ENCODE measurements around the gene RMI1.
"Not testable (repeated sequence)": the region's sequence is repeated elsewhere in the genome, so short reads cannot be mapped to it uniquely, and the experiment has no call there.

Gene RMI1

DNA sequence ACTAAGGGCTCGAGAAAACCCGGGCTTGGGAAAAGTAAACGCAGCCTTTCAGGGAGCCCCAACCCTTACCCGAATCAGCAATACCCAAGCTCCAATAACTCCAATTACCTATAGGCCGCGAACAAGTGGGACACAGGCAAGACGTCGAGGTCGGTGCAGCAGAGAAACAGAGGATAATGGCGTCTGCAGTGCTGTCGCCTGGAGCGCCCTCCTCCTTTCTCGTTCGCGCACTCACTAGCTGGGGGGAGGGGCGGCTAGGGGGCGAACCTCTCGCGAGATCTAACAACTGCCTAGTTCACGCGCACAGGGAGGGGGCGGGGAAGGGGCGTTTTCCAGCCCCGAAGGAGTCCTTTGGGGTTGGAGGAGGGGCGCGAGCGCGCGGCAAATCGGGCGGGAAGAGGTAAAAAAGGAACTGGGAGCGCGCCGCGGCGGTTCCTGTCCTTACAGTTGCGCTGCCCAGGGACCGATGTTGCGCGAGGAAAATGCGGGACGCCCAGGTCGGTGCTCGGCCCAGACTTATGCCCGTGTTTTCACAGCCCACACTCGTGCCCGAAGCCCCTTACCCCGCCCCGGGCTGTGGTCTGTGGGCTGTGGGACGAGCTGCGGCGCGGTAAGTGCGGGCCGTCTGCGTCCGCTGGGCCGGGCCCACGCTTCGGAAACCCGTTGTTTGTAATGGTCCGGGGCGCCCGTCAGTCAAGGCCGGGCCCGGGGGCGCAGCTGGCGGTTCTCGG lies at the start of gene RMI1:
RMI1 (plus strand) TSS at position 411 of the 731 bp plus-strand sequence. CDS start 20,182 bp downstream, outside the sequence.
- peak within 1 kb of the TSS; percentile 98 for H3K4me3 ChIP-seq
- H3K36me3 ChIP-seq (replicated peaks): peaks cover 47% of the 10 kb centered on the region
- peak; percentile 94 to 100 for DNase-seq (ENCODE audit: low spot score in 2 of 2)
- no peaks in the 10 kb centered on the region for H3K9me3 ChIP-seq
- in situ Hi-C loops (cut with MboI; ENCODE audit: low sequenced_read_pairs): loop anchor here (10.0 kb wide), 1 partner anchor 194 kb away; no protein-coding TSS in a partner anchor
- H3K4me1 ChIP-seq: peaks cover 28% of the 10 kb centered on the region
- no peaks in the 10 kb centered on the region for H3K27me3 ChIP-seq (ENCODE audit: low read depth)

DNA sequence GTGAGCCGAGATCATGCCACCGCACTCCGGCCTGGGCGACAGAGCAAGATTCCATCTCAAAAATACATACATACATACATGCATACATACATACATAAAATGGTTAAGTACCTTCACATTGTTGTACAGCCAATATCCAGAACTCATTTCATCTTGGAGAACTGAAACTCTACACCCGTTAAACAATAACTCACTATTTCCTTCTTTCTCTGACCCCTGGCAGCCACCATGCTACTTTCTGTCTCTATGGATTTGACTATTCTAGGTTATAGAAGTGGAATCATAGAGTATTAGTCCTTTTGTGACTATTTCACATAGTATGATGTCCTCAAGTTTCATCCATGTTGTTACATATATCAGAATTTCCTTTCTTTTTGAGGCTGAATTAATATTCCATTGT lies 49.7 kb upstream of the RMI1 start:
- DNase-seq (ENCODE audit: low spot score in 2 of 2): no peak
- H3K4me1 ChIP-seq: peaks cover 6% of the 10 kb centered on the region
- no peaks in the 10 kb centered on the region for H3K9me3 ChIP-seq
- no peaks in the 10 kb centered on the region for H3K36me3 ChIP-seq (replicated peaks)
- in situ Hi-C loops (cut with MboI; ENCODE audit: low sequenced_read_pairs): no loop called here
- H3K27me3 ChIP-seq (ENCODE audit: low read depth): no peaks in the 10 kb centered on the region
- H3K4me3 ChIP-seq: no peak overlapping the region

DNA sequence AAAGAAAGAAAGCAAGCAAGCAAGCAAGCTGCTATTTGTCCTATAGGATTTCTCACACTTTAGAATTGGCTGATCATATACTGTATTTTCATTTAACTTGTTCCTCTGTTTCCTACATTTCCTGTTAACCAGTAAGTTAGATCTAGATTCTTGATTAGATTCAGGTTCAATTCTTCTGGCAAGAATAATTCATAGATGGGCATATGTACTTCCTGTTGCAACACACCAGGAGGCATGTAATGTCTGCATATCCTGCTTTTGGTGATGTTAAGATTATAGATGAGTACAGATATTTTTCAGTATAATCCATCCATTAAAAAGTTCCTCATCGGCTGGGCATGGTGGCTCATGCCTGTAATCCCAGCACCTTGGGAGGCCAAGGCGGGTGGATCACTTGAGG lies 48.6 kb upstream of the RMI1 start:
- H3K4me3 ChIP-seq: no peak overlapping the region
- peaks cover 6% of the 10 kb centered on the region for H3K4me1 ChIP-seq
- no peaks in the 10 kb centered on the region for H3K36me3 ChIP-seq (replicated peaks)
- no peaks in the 10 kb centered on the region for H3K27me3 ChIP-seq (ENCODE audit: low read depth)
- in situ Hi-C loops (cut with MboI; ENCODE audit: low sequenced_read_pairs): no loop called here
- no peaks in the 10 kb centered on the region for H3K9me3 ChIP-seq
- no peak for DNase-seq (ENCODE audit: low spot score in 2 of 2)

DNA sequence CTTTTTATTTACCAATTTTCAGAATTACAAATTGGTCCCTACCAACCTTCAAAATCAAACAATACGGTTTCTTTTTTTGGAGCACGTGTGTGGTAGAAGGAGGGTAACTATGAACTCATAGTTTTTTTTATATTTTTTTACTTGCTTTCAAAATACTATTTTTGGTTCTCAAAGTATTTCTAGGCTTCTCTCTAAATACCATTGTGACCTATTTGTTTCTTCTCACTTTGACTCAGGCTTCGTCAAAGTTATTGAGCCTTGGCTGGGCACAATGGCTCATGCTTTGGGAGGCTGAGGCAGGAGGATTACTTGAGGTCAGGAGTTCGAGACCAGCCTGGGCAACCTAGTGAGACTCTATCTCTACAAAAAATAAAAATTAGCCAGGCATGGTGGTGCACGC lies 47.8 kb upstream of the RMI1 start:
- in situ Hi-C loops (cut with MboI; ENCODE audit: low sequenced_read_pairs): no loop called here
- no peak overlapping the region for H3K4me3 ChIP-seq
- H3K9me3 ChIP-seq: no peaks in the 10 kb centered on the region
- no peaks in the 10 kb centered on the region for H3K27me3 ChIP-seq (ENCODE audit: low read depth)
- DNase-seq (ENCODE audit: low spot score in 2 of 2): no peak
- H3K4me1 ChIP-seq: peaks cover 6% of the 10 kb centered on the region
- no peaks in the 10 kb centered on the region for H3K36me3 ChIP-seq (replicated peaks)

DNA sequence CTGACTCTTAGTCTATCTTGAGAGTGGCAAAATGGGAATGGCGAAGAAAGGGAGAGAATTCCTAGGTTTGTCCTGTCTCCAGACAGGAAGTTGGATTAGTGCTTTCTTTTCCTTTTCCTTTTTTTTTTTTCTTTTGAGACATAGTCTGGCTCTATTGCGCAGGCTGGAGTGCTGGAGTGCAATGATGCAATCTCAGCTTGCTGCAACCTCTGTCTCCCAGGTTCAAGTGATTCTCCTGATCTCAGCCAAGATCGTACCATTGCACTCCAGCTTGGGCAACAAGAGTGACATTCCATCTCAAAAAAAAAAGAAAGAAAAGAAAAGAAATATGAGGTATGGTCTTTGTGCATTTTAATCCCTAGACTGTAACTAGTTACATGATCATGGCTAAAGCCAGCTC lies 46.8 kb upstream of the RMI1 start:
- Histone ChIP-seq H3K27me3 (ENCODE audit: low read depth) (no peaks in the 10 kb centered on the region), H3K9me3 (no peaks in the 10 kb centered on the region), H3K4me1 (peaks cover 6% of the 10 kb centered on the region), H3K4me3 (no peak overlapping the region), H3K36me3 (replicated peaks) (no peaks in the 10 kb centered on the region)
- DNase-seq (ENCODE audit: low spot score in 2 of 2): no peak
- in situ Hi-C loops (cut with MboI; ENCODE audit: low sequenced_read_pairs): no loop called here

DNA sequence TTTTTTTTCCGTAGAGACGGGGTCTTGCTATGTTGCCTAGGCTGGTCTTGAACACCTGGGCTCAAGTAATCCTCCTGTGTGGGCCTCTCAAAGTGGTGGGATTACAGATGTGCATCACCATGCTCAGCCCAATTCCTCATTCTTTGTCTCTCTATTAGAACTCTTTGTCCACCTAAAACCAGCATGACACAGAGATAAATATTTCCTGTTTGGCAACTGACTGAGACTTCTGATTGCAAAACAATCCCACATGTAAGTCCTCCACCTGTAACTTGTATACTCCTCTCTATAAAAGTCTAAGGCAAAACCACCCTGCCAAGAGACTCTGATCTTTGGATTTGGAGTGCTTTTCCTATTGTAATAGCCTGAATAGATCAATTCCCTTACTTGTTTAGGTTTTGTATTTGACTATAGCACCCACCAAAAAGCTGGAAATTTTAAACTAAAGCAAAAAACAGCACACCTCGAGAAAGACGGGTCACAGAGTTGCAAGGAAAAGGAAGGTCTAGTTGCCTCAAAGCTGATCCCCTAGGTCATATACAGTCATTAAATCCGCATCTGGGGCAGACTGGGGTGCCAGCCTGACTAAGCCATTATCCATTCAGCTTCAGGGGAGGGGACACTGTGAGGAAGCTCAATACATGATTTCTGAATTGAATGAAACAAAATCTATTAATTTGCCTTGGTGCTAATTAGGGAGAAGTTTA lies 45.9 kb upstream of the RMI1 start:
- Histone ChIP-seq H3K9me3 (no peaks in the 10 kb centered on the region), H3K4me1 (peaks cover 6% of the 10 kb centered on the region), H3K4me3 (no peak overlapping the region), H3K36me3 (replicated peaks) (no peaks in the 10 kb centered on the region), H3K27me3 (ENCODE audit: low read depth) (no peaks in the 10 kb centered on the region)
- no peak for DNase-seq (ENCODE audit: low spot score in 2 of 2)
- in situ Hi-C loops (cut with MboI; ENCODE audit: low sequenced_read_pairs): loop anchor here (5.0 kb wide), 2 partner anchors 328 to 383 kb away; no protein-coding TSS in a partner anchor

DNA sequence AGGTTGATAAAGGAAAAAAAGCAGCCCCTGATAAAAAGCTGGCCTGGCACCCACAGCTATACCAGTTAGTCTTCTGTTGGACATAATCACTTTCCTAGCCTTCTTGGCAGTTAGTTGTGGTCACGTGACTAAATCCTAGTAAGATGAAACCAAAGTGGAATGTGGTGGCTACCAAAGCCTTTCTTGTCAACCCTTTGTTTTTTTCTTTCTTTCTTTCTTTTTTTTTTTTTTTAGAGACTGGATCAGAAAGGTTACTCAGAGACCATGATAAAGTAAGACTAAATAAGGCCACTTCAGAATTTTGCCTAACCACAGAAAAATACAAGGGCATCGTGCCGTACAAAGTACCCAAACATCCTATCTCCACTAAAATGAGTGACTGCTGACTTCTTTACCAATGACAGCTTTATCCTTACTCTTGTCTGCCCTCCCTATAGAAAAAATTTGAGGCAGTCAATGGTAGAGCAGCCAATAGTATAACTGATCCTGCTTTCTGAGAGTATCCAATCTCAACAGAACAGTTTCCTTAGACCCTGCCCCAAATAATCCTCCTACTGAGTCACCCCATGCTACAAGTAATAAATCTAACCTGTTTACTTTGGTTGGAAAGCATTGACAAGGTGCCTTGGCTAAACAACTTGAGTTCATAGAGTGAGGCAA lies 45.2 kb upstream of the RMI1 start:
- H3K4me1 ChIP-seq: peaks cover 6% of the 10 kb centered on the region
- no peak overlapping the region for H3K4me3 ChIP-seq
- in situ Hi-C loops (cut with MboI; ENCODE audit: low sequenced_read_pairs): loop anchor here (5.0 kb wide), 2 partner anchors 327 to 382 kb away; no protein-coding TSS in a partner anchor
- H3K27me3 ChIP-seq (ENCODE audit: low read depth): no peaks in the 10 kb centered on the region
- H3K36me3 ChIP-seq (replicated peaks): no peaks in the 10 kb centered on the region
- peak in 1 of 2 experiments; percentile 62 for DNase-seq (ENCODE audit: low spot score in 2 of 2)
- no peaks in the 10 kb centered on the region for H3K9me3 ChIP-seq

DNA sequence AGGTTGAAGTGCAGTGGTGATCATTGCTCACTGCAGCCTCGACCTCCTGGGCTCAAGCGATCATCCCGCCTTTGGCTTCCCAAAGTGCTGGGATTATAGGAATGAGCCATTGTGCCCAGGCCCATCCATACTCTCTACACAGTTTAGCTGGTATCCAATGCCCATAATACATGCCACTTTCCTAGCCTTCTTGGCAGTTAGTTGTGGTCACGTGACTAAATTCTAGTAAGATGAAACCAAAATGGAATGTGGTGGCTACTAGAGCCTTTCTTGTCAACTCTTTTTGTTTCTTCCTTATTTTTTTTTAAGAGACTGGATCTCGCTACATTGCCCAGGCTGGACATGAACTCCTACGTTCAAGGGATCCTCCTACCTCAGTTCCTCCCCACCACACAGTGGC lies 44.1 kb upstream of the RMI1 start:
- no peaks in the 10 kb centered on the region for H3K36me3 ChIP-seq (replicated peaks)
- DNase-seq (ENCODE audit: low spot score in 2 of 2): no peak
- no peaks in the 10 kb centered on the region for H3K9me3 ChIP-seq
- peaks cover 6% of the 10 kb centered on the region for H3K4me1 ChIP-seq
- in situ Hi-C loops (cut with MboI; ENCODE audit: low sequenced_read_pairs): loop anchor here (5.0 kb wide), 2 partner anchors 326 to 381 kb away; no protein-coding TSS in a partner anchor
- H3K27me3 ChIP-seq (ENCODE audit: low read depth): no peaks in the 10 kb centered on the region
- no peak overlapping the region for H3K4me3 ChIP-seq

DNA sequence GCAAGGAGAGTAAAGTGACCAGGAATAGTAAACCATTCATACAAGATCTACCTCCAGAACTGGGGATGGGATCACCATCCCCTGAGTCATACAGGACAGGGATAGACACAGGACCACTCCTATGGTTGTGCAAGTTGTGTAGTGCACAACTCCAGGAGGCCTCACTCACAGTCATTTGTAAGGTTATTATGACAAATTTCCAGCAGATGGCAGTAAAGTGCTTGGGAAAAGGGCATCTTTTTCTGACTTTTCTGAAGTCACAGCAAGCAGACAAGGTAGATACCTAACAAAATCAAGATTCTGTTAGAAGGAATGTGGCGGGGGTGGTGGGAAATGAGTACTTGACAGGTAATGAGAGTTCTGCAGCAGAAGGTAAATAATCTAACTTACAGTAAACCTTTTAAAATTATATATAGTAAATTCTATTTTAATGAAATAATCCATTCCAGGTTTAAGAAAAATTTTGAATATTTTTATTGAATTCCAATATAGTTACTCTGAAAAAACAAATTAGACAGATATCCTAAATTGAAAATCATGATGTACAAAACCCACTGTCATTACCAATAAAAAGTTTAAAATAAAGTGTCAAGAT lies 42.6 kb upstream of the RMI1 start:
- Histone ChIP-seq H3K27me3 (ENCODE audit: low read depth) (no peaks in the 10 kb centered on the region), H3K4me3 (no peak overlapping the region), H3K4me1 (peaks cover 6% of the 10 kb centered on the region), H3K9me3 (no peaks in the 10 kb centered on the region), H3K36me3 (replicated peaks) (no peaks in the 10 kb centered on the region)
- peak; percentile 35 to 66 for DNase-seq (ENCODE audit: low spot score in 2 of 2)
- in situ Hi-C loops (cut with MboI; ENCODE audit: low sequenced_read_pairs): loop anchor here (5.0 kb wide), 2 partner anchors 324 to 379 kb away; no protein-coding TSS in a partner anchor

DNA sequence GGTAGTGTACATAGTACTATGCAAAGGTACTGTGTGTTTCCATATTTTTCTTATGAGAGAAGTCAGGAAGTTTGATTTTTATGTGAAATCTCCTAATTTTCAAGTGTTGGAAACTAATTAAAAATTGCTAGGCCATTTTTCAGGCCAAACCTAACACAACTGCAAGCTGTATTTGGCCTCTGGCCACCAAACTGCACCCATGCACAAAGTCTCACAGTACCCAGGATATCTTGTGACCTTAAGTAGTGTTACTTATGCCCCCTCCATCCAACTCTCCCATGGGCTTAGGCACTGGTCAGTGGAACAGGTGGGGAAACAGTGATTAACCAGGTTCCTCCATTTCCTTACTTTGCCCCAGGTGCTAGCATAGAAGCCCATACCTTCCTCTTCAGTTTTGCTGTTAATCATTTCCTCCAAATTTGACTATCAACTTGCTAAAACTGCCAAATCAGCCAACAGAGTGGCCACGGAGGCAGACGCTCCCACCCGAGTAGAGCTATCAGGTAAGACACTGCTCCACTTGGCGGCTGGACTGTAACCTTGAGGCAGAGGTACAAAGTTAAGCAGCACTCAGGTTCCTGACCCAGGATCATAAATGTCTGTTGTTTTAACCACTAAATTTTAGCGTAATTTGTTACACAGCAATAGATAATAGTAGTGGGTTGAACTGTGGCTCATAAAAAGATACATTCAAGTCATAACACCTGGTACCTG lies 39.9 kb upstream of the RMI1 start:
- H3K9me3 ChIP-seq: no peaks in the 10 kb centered on the region
- no peak overlapping the region for H3K4me3 ChIP-seq
- H3K4me1 ChIP-seq: no peaks in the 10 kb centered on the region
- DNase-seq (ENCODE audit: low spot score in 2 of 2): no peak
- H3K36me3 ChIP-seq (replicated peaks): no peaks in the 10 kb centered on the region
- no peaks in the 10 kb centered on the region for H3K27me3 ChIP-seq (ENCODE audit: low read depth)
- in situ Hi-C loops (cut with MboI; ENCODE audit: low sequenced_read_pairs): no loop called here

DNA sequence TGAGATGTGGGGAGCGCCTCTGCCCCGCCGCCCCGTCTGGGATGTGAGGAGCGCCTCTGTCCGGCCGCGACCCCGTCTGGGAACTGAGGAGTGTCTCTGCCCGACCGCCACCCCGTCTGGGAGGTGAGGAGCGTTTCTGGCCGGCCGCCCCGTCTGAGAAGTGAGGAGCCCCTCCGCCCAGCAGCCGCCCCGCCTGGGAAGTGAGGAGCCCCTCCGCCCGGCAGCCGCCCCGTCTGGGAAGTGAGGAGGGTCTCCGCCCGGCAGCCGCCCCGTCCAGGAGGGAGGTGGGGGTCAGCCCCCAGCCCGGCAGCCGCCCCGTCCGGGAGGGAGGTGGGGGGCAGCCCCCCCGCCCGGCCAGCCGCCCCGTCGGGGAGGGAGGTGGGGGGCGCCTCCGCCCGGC lies 32.5 kb upstream of the RMI1 start:
- DNase-seq (ENCODE audit: low spot score in 2 of 2); H3K9me3 ChIP-seq; in situ Hi-C loops (cut with MboI; ENCODE audit: low sequenced_read_pairs); H3K4me3 ChIP-seq; H3K27me3 ChIP-seq (ENCODE audit: low read depth); H3K36me3 ChIP-seq (replicated peaks); H3K4me1 ChIP-seq: not testable (repeated sequence)

DNA sequence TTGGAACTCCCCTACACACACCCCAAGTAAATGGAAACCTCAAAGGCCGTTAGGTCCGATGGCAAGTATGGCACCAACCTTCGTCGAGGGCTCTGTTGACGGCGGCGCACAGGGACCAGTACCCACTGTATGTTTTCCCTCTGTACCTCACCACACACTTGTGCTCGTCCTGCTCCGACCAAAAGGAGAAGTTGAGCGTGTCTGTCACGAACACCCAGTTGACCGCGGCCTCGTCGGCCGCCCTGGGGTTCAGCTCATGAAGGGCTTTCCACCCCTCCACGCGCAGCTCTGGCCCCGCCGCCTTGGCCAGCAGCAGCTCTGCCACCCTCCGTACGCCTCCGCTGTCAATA lies 24.5 kb upstream of the RMI1 start:
- DNase-seq (ENCODE audit: low spot score in 2 of 2): no peak
- no peak overlapping the region for H3K4me3 ChIP-seq
- in situ Hi-C loops (cut with MboI; ENCODE audit: low sequenced_read_pairs): no loop called here

More for the DNA sequence above, 24.5 kb upstream of the RMI1 start:
- H3K27me3 ChIP-seq (ENCODE audit: low read depth): 0 out of 2 replicates have a peak, but pooled peaks cover 8% of the 10 kb centered on the region
- no peaks in the 10 kb centered on the region for H3K36me3 ChIP-seq (replicated peaks)
- no peaks in the 10 kb centered on the region for H3K4me1 ChIP-seq
- H3K9me3 ChIP-seq: no peaks in the 10 kb centered on the region
